ENCODE results near the gene SLC13A3. TPM values are rescaled to one million over a fixed set of nuclear protein-coding genes. Genes with fewer than 3 reads are reported as not detected.

SLC13A3 gene
- total and polyA plus RNA-seq, 4 donors, result 8.8 to 303 (median 51.6) TPM

DNA sequence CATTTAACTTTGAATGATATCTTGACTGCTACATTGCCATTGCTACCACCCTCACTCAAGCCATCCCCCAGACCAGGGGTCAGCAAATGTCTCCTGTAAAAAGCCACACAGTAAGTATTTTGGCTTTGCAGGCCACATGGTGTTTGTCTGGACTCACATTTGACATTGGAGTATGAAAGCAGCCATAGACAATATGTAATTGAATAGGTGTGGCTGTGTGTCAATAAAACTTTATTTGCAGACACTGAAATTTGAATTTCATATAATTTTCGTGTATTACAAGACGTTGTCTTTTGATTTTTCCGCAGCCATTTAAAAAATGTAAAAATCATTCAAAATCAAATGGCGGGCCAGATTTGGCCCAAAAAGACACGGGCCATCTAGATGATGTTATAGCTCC is 64.5 kb downstream of the SLC13A3 start:
- Histone ChIP-seq H3K4me3 (ENCODE audit: low read depth, low read length) (no peak overlapping the region), H3K27me3 (ENCODE audit: control insufficient read depth, insufficient read depth, low read length) (no peaks in the 10 kb centered on the region), H3K36me3 (ENCODE audit: control insufficient read depth, insufficient read depth, low read length) (peaks cover 5% of the 10 kb centered on the region), H3K4me1 (ENCODE audit: control insufficient read depth, insufficient read depth, low read length) (peaks cover 9% of the 10 kb centered on the region), H3K27ac (ENCODE audit: low read depth, low read length) (no peak overlapping the region), H3K9me3 (ENCODE audit: control insufficient read depth, insufficient read depth, low read length) (no peaks in the 10 kb centered on the region)
- no peak for DNase-seq (ENCODE audit: low read depth in 4 of 6, low spot score in 6 of 6)
- no CpG with 5 or more reads among the region's 5 CpGs for WGBS (ENCODE audit: insufficient coverage)

DNA sequence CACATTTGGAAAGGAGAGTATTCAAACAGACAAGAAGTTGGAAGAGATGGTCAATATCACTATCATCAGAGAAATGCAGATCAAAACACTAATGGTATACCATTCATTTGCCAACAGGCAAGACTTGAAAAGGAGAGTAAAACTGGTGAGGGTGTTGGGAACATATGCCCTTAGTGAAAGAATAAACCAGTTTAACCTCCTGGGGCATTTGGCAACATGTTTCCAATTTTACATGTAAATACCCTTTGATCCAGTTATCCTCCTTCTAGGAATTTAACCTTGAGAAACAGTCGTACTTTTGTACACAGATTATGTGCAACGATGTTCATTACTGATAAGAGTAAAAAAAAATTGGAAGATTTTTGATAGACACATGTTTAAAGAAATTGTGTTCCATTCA is 66.8 kb downstream of the SLC13A3 start:
- Histone ChIP-seq H3K9me3 (ENCODE audit: control insufficient read depth, insufficient read depth, low read length) (peaks cover 3% of the 10 kb centered on the region), H3K27me3 (ENCODE audit: control insufficient read depth, insufficient read depth, low read length) (no peaks in the 10 kb centered on the region), H3K27ac (ENCODE audit: low read depth, low read length) (no peak overlapping the region), H3K4me1 (ENCODE audit: control insufficient read depth, insufficient read depth, low read length) (peaks cover 9% of the 10 kb centered on the region), H3K4me3 (ENCODE audit: low read depth, low read length) (no peak overlapping the region), H3K36me3 (ENCODE audit: control insufficient read depth, insufficient read depth, low read length) (peaks cover 5% of the 10 kb centered on the region)
- WGBS (ENCODE audit: insufficient coverage), result no CpG with 5 or more reads among the region's 2 CpGs
- no peak for DNase-seq (ENCODE audit: low read depth in 4 of 6, low spot score in 6 of 6)

DNA sequence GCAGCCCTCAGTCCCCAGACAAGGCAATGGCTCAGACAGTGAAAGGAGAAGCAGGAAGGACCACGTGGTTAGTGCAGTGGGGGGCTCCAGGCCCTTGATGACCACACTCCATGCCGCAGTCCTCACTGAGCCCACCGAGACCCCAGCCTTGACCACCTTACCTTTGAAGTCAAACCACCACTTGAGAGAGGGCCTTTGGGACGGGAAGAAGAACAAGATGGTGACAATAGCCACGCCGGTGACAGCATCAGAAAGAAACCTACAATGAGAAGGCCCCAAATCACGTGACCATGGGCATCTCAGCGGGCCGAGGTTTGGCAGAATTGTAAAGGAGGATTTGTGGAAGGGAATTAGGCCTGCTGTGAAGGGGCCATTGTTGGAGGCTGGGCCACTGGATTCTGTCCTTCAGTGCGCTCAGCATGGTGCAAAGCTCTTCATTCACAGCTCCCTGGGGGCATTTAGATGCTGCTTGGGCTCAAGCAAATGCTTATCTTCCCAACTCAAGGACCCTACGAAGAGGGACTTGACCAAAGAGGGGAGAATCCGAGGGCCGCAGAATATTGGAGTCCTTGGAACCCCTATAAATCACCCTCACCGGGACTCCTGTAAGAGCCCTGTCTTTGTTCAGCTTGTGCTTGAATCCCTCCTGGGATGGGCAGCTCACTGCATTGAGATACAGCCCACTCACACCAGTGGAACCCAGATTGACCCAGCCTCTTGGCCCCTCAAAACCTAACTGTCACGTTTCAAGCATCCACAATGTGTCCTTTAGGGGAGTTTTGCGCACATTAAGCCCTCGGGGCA is 67.6 kb downstream of the SLC13A3 start:
- Histone ChIP-seq H3K9me3 (ENCODE audit: control insufficient read depth, insufficient read depth, low read length) (peaks cover 3% of the 10 kb centered on the region), H3K4me3 (ENCODE audit: low read depth, low read length) (no peak overlapping the region), H3K27me3 (ENCODE audit: control insufficient read depth, insufficient read depth, low read length) (no peaks in the 10 kb centered on the region), H3K36me3 (ENCODE audit: control insufficient read depth, insufficient read depth, low read length) (peaks cover 2% of the 10 kb centered on the region), H3K27ac (ENCODE audit: low read depth, low read length) (peak overlapping the region; percentile 54), H3K4me1 (ENCODE audit: control insufficient read depth, insufficient read depth, low read length) (peaks cover 9% of the 10 kb centered on the region)
- peak in 1 of 6 donors; percentile 21 for DNase-seq (ENCODE audit: low read depth in 4 of 6, low spot score in 6 of 6)
- WGBS (ENCODE audit: insufficient coverage), result 35% methylated on average over 15 of the region's 17 CpGs

DNA sequence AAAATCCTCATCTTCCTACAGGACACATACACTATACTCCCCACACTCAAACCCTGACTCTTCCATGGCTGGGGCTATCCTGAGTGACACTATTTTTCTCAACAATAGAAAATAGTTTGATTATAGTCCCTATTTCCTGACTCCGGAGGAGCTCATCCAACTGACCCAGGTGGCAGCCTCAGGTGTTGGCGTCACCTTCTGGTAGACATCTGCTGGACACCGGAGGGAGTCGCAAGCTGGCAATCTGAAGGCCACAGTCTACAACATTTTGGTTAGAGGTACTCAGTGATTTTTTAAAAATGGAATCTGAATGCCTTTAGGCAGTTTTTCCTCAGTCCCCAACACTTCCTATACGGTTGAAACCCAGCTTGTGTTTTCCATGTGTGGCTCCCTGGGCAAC is 68.6 kb downstream of the SLC13A3 start:
- Histone ChIP-seq H3K27ac (ENCODE audit: low read depth, low read length) (no peak overlapping the region), H3K4me3 (ENCODE audit: low read depth, low read length) (no peak overlapping the region), H3K27me3 (ENCODE audit: control insufficient read depth, insufficient read depth, low read length) (no peaks in the 10 kb centered on the region), H3K36me3 (ENCODE audit: control insufficient read depth, insufficient read depth, low read length) (no peaks in the 10 kb centered on the region), H3K4me1 (ENCODE audit: control insufficient read depth, insufficient read depth, low read length) (peaks cover 9% of the 10 kb centered on the region), H3K9me3 (ENCODE audit: control insufficient read depth, insufficient read depth, low read length) (peaks cover 3% of the 10 kb centered on the region)
- DNase-seq (ENCODE audit: low read depth in 4 of 6, low spot score in 6 of 6), result no peak
- WGBS (ENCODE audit: insufficient coverage), result 84% methylated on average over 4 of the region's 5 CpGs

DNA sequence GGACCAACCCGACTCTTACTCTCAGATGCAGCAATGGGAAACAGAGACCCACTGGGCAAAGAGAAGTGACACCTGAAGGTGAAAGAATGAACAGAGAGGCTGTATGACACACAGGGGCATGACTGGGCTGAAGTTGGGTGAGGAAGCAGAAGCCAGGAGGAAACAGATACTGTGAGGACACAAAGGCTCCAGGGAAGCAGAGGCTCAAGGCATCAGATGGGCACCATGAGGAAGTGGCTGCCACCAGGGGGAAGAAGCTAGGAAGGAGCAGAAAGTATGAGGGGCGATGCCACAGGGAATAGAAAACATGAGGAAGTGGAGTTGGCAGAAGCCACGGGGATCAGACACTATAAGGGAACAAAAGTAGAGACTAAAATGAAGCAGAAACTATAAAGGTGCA is 69.9 kb downstream of the SLC13A3 start:
- H3K4me3 ChIP-seq (ENCODE audit: low read depth, low read length), result no peak overlapping the region
- no peaks in the 10 kb centered on the region for H3K27me3 ChIP-seq (ENCODE audit: control insufficient read depth, insufficient read depth, low read length)
- H3K27ac ChIP-seq (ENCODE audit: low read depth, low read length), result no peak overlapping the region
- H3K9me3 ChIP-seq (ENCODE audit: control insufficient read depth, insufficient read depth, low read length), result peaks cover 3% of the 10 kb centered on the region
- 95% methylated on average over 3 of the region's 3 CpGs for WGBS (ENCODE audit: insufficient coverage)
- peaks cover 10% of the 10 kb centered on the region for H3K4me1 ChIP-seq (ENCODE audit: control insufficient read depth, insufficient read depth, low read length)
- no peak for DNase-seq (ENCODE audit: low read depth in 4 of 6, low spot score in 6 of 6)
- no peaks in the 10 kb centered on the region for H3K36me3 ChIP-seq (ENCODE audit: control insufficient read depth, insufficient read depth, low read length)

DNA sequence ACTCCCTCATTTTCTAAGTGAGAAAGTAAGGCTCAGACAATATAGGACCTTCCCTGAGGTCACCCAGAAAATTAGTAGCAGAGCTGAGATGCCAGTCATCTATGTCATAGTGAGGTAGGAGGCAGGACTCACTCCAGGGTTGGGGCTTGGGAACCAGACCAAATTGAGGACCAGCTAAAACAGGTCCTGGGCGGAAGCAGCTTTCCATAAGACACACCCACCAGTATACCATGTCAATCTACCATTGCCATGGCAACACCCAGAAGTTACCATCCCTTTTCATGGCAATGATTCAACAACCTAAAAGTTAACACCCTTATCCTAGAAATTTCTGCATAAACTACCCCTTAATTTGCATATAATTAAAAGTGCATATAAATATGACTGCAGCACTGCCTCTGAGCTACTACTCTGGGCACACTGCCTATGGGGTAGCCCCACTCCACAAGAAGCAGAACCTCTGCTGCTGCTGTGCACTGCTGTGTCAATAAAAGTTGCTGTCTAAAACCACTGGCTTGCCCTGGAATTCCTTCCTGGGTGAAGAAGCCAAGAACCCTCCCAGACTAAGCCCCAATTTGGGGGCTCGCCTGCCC is 70.5 kb downstream of the SLC13A3 start:
- Histone ChIP-seq H3K9me3 (ENCODE audit: control insufficient read depth, insufficient read depth, low read length) (peaks cover 3% of the 10 kb centered on the region), H3K36me3 (ENCODE audit: control insufficient read depth, insufficient read depth, low read length) (no peaks in the 10 kb centered on the region), H3K4me1 (ENCODE audit: control insufficient read depth, insufficient read depth, low read length) (peaks cover 17% of the 10 kb centered on the region), H3K27me3 (ENCODE audit: control insufficient read depth, insufficient read depth, low read length) (no peaks in the 10 kb centered on the region), H3K27ac (ENCODE audit: low read depth, low read length) (no peak overlapping the region), H3K4me3 (ENCODE audit: low read depth, low read length) (no peak overlapping the region)
- no peak for DNase-seq (ENCODE audit: low read depth in 4 of 6, low spot score in 6 of 6)
- 100% methylated on average over 2 of the region's 2 CpGs for WGBS (ENCODE audit: insufficient coverage)

DNA sequence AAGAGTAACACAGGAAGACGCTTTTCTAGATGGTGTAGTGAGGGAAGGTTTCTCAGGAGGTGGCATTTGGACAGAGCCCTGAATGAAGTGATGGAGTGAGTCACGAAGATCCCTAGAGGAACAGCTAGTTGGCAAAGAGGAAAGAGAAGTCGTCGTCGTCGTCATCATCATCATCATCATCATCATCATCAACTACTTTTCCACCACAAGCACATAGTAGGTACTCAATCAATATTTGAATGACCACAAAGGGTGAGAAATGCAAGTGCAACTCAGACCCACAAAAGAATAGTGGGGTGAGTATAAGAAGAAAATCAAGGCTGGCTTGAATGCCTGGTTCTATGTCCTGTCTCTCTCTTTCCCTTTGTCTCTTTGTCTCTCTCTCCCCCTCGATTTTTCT is 72.5 kb downstream of the SLC13A3 start:
- Histone ChIP-seq H3K4me3 (ENCODE audit: low read depth, low read length) (no peak overlapping the region), H3K27ac (ENCODE audit: low read depth, low read length) (no peak overlapping the region), H3K36me3 (ENCODE audit: control insufficient read depth, insufficient read depth, low read length) (no peaks in the 10 kb centered on the region), H3K9me3 (ENCODE audit: control insufficient read depth, insufficient read depth, low read length) (peaks cover 3% of the 10 kb centered on the region), H3K4me1 (ENCODE audit: control insufficient read depth, insufficient read depth, low read length) (peaks cover 19% of the 10 kb centered on the region), H3K27me3 (ENCODE audit: control insufficient read depth, insufficient read depth, low read length) (no peaks in the 10 kb centered on the region)
- 90% methylated on average over 2 of the region's 7 CpGs for WGBS (ENCODE audit: insufficient coverage)
- no peak for DNase-seq (ENCODE audit: low read depth in 4 of 6, low spot score in 6 of 6)

DNA sequence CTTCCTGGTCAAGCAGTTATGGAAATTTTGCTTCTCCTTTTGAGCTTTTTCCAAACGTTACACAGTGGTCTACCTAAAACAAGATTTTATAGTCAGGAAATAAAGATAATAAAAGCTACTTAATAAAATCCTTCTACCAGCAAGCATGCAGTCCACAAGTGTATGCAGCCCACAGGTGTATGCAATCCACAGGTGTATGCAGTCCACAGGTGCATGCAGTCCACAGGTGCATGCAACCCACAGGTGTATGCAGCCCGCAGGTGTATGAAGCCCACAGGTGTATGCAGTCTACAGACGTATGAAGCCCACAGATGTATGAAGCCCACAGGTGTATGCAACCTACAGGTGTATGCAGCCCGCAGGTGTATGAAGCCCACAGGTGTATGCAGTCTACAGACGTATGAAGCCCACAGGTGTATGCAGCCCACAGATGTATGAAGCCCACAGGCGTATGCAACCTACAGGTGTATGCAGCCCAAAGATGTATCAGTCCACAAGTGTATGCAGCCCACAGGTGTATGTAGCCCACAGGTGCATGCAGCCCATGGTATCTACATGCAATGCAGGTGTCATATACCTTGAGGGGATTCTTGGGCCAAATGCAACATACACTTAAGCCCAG is 74.4 kb downstream of the SLC13A3 start:
- no peaks in the 10 kb centered on the region for H3K36me3 ChIP-seq (ENCODE audit: control insufficient read depth, insufficient read depth, low read length)
- H3K4me1 ChIP-seq (ENCODE audit: control insufficient read depth, insufficient read depth, low read length), result peaks cover 23% of the 10 kb centered on the region
- no peaks in the 10 kb centered on the region for H3K27me3 ChIP-seq (ENCODE audit: control insufficient read depth, insufficient read depth, low read length)
- WGBS (ENCODE audit: insufficient coverage), result 83% methylated on average over 5 of the region's 6 CpGs
- no peak for DNase-seq (ENCODE audit: low read depth in 4 of 6, low spot score in 6 of 6)
- no peak overlapping the region for H3K4me3 ChIP-seq (ENCODE audit: low read depth, low read length)
- peaks cover 3% of the 10 kb centered on the region for H3K9me3 ChIP-seq (ENCODE audit: control insufficient read depth, insufficient read depth, low read length)
- H3K27ac ChIP-seq (ENCODE audit: low read depth, low read length), result no peak overlapping the region

DNA sequence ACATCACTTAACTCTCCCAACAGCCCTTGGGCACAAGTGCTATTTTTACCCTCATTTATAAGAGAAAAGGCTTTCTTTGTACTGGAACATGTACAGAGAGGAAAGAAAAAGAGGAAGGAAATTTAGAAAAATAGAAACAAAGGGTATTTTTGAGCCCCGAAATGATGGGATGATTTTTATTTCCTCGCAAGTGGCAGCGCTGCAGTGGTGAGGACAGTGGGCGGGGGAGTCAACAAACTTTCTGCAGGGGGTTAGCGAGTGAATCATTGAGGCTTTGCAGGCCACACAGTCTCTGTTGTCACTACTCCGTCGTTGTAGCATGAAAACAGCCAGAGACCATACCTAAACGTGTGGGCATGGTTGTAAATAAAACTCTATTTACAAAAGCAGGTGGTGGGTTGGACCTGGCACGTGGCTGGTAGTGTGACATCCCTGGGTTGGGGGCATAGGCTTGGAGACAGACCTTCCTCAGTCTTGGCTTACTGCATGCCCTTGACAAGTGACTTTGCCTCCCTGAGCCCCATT is 75.3 kb downstream of the SLC13A3 start:
- Histone ChIP-seq H3K4me1 (ENCODE audit: control insufficient read depth, insufficient read depth, low read length) (peaks cover 29% of the 10 kb centered on the region), H3K27ac (ENCODE audit: low read depth, low read length) (peak overlapping the region; percentile 21), H3K27me3 (ENCODE audit: control insufficient read depth, insufficient read depth, low read length) (no peaks in the 10 kb centered on the region), H3K4me3 (ENCODE audit: low read depth, low read length) (no peak overlapping the region), H3K36me3 (ENCODE audit: control insufficient read depth, insufficient read depth, low read length) (no peaks in the 10 kb centered on the region), H3K9me3 (ENCODE audit: control insufficient read depth, insufficient read depth, low read length) (peaks cover 2% of the 10 kb centered on the region)
- WGBS (ENCODE audit: insufficient coverage), result 32% methylated on average over 6 of the region's 9 CpGs
- no peak for DNase-seq (ENCODE audit: low read depth in 4 of 6, low spot score in 6 of 6)

Measured in spinal cord (tissue), 10 donors.